GM23338 (cell line): ENCODE data around the gene MACROD1. TPM values are rescaled to one million over a fixed set of nuclear protein-coding genes. Genes with fewer than 3 reads are reported as not detected.

Experiments used
- ATAC-seq: fragments of 200-7000 bp; cut with Tn5 transposase; 3 replicates; pipeline ENCODE4 v1.9.1; 2020
- DNase-seq: peaks from one replicate; pipeline ENCODE4 v3.0.0-alpha.2; 2015; ENCODE audit warnings: low spot score
- H2AFZ ChIP-seq: fragments of 200-600 bp; sonication (generic); 2 replicates; pipeline ENCODE4 v1.8.0; 2016; ENCODE audit warnings: antibody characterized with exemption, mild to moderate bottlenecking, moderate library complexity
- H3F3A ChIP-seq: fragments of 200-600 bp; sonication (generic); replicated peaks from 2 replicates; pipeline ENCODE4 v1.8.0; 2017; ENCODE audit warnings: antibody characterized with exemption, mixed run types, low read depth
- H3K27ac ChIP-seq: fragments of 200-600 bp; sonication (generic); 2 replicates; pipeline ENCODE4 v1.6.1; 2016; ENCODE audit warnings: low read depth
- H3K27me3 ChIP-seq: fragments of 200-600 bp; sonication (generic); 2 replicates; pipeline ENCODE4 v1.8.0; 2016; ENCODE audit warnings: mild to moderate bottlenecking, mixed run types, moderate library complexity; ENCODE audit not compliant: insufficient read depth
- H3K36me3 ChIP-seq: fragments of 200-600 bp; sonication (generic); 2 replicates; pipeline ENCODE4 v1.8.0; 2016; ENCODE audit warnings: mild to moderate bottlenecking; ENCODE audit not compliant: insufficient read depth
- H3K4me1 ChIP-seq: fragments of 200-600 bp; sonication (generic); 2 replicates; pipeline ENCODE4 v1.8.0; 2016; ENCODE audit warnings: mild to moderate bottlenecking, moderate library complexity; ENCODE audit not compliant: insufficient read depth
- H3K4me2 ChIP-seq: fragments of 200-600 bp; sonication (generic); 2 replicates; pipeline ENCODE4 v1.7.1; 2017; ENCODE audit warnings: mixed run types
- H3K4me3 ChIP-seq: fragments of 200-600 bp; sonication (generic); 2 replicates; pipeline ENCODE4 v1.6.1; 2016; ENCODE audit warnings: mixed run types
- H3K79me2 ChIP-seq: fragments of 200-600 bp; sonication (generic); replicated peaks from 2 replicates; pipeline ENCODE4 v1.8.0; 2017; ENCODE audit warnings: mild to moderate bottlenecking; ENCODE audit not compliant: insufficient read depth
- H3K9me2 ChIP-seq: fragments of 200-600 bp; sonication (generic); 2 replicates; pipeline ENCODE4 v1.8.0; 2017; ENCODE audit not compliant: insufficient read depth
- H4K20me1 ChIP-seq: fragments of 200-600 bp; sonication (generic); replicated peaks from 2 replicates; pipeline ENCODE4 v1.8.0; 2017; ENCODE audit warnings: mild to moderate bottlenecking; ENCODE audit not compliant: insufficient read depth
- H3K27ac Mint-ChIP-seq: 2 replicates; pipeline ENCODE4 v1.8.0; 2020; ENCODE audit warnings: inconsistent platforms, mild to moderate bottlenecking, moderate library complexity, mixed read lengths
- H3K27me3 Mint-ChIP-seq: 3 replicates; pipeline ENCODE4 v1.8.0; 2022; ENCODE audit warnings: low read depth, mild to moderate bottlenecking, moderate library complexity, mixed read lengths, inconsistent platforms; ENCODE audit not compliant: insufficient read depth, poor library complexity
- H3K36me3 Mint-ChIP-seq: 3 replicates; pipeline ENCODE4 v1.8.0; 2021; ENCODE audit warnings: low read depth, mild to moderate bottlenecking, inconsistent platforms, moderate library complexity, mixed read lengths
- H3K4me1 Mint-ChIP-seq: 3 replicates; pipeline ENCODE4 v1.8.0; 2020; ENCODE audit warnings: mild to moderate bottlenecking, inconsistent platforms, mixed read lengths
- H3K4me3 Mint-ChIP-seq: 3 replicates; pipeline ENCODE4 v1.8.0; 2021; ENCODE audit warnings: moderate library complexity, mild to moderate bottlenecking, inconsistent platforms, mixed read lengths
- H3K9me3 Mint-ChIP-seq: 3 replicates; pipeline ENCODE4 v1.8.0; 2020; ENCODE audit warnings: moderate library complexity, mild to moderate bottlenecking, inconsistent platforms, mixed read lengths
- CREB1 ChIP-seq: fragments of 250-450 bp; sonication (Bioruptor Pico); IDR thresholded peaks from 2 replicates; pipeline ENCODE4 v1.5.0; 2020; ENCODE audit warnings: low read depth, mild to moderate bottlenecking, moderate library complexity
- ETS1 ChIP-seq: IDR thresholded peaks from 2 replicates; pipeline ENCODE4 v1.6.1; 2016; ENCODE audit warnings: antibody characterized with exemption
- EZH2 ChIP-seq: fragments of 200-600 bp; sonication (generic); IDR thresholded peaks from one replicate; pipeline ENCODE4 v1.8.0; 2017; ENCODE audit warnings: antibody characterized with exemption, mild to moderate bottlenecking, low read depth; ENCODE audit not compliant: unreplicated experiment
- JUNB ChIP-seq: IDR thresholded peaks from one replicate; pipeline ENCODE4 v1.6.1; 2016; ENCODE audit warnings: antibody characterized with exemption; ENCODE audit not compliant: unreplicated experiment
- STAT1 ChIP-seq: IDR thresholded peaks from one replicate; pipeline ENCODE4 v1.6.1; 2016; ENCODE audit warnings: antibody characterized with exemption; ENCODE audit not compliant: unreplicated experiment
- ZNF114 ChIP-seq: fragments of 250-450 bp; sonication (Bioruptor Pico); IDR thresholded peaks from 2 replicates; pipeline ENCODE4 v1.5.0; 2020; ENCODE audit warnings: mild to moderate bottlenecking, moderate library complexity
- ZNF331 ChIP-seq: fragments of 250-450 bp; sonication (Bioruptor Pico); IDR thresholded peaks from 2 replicates; pipeline ENCODE4 v1.5.0; 2020; ENCODE audit warnings: low read depth, mild to moderate bottlenecking, moderate library complexity
- ZNF462 ChIP-seq: fragments of 250-450 bp; sonication (Bioruptor Pico); IDR thresholded peaks from 2 replicates; pipeline ENCODE4 v1.5.0; 2020; ENCODE audit warnings: mild to moderate bottlenecking, moderate library complexity
- polyA plus RNA-seq: library from polyadenylated mRNA; unstranded; fragments of >200 nt; fragmentation: Nextera tagmentation; extraction: Ambion mirVana; gene quantifications from 2 replicates; pipeline ENCODE4 v1.2.1, GENCODE V29; 2016
- total RNA-seq: library from RNA; depleted of rRNA; stranded (reverse); fragments of >200 nt; shearing (Covaris generic); gene quantifications from 2 replicates; pipeline ENCODE4 v1.2.3, GENCODE V29; 2014

The MACROD1 gene
- total and polyA plus RNA-seq, 2 experiments from 2014 or later, result 33.0 to 51.6 TPM

GRCh38 chr11:64011371-64011770, 154.5 kb downstream of the MACROD1 start (continued):
- TF ChIP-seq ZNF462 (CRISPR knock-in tag), result no peak
- no peak for TF ChIP-seq ZNF114 (CRISPR knock-in tag)
- TF ChIP-seq EZH2, result no peak
- no peak for TF ChIP-seq JUNB
- TF ChIP-seq ETS1, result no peak
- no peak for TF ChIP-seq CREB1 (CRISPR knock-in tag)
- TF ChIP-seq STAT1, result no peak

GRCh38 chr11:64010783-64011182, 155.1 kb downstream of the MACROD1 start:
- Mint-ChIP-seq H3K4me1 (peaks cover 22% of the 10 kb centered on the region), H3K4me3 (no peak overlapping the region), H3K9me3 (peaks cover 4% of the 10 kb centered on the region; the same call in 2 of the 3 replicates), H3K27ac (no peak overlapping the region), H3K36me3 (no peaks in the 10 kb centered on the region), H3K27me3 (peaks cover 70% of the 10 kb centered on the region)
- Histone ChIP-seq H2AFZ (no peak overlapping the region), H3K4me1 (peaks cover 12% of the 10 kb centered on the region), H3F3A (0 out of 2 replicates have a peak, but pooled peaks cover 12% of the 10 kb centered on the region), H3K27me3 (peaks cover 94% of the 10 kb centered on the region), H3K36me3 (no peaks in the 10 kb centered on the region), H3K4me3 (no peak overlapping the region), H3K9me2 (no peaks in the 10 kb centered on the region), H4K20me1 (no peaks in the 10 kb centered on the region), H3K79me2 (no peaks in the 10 kb centered on the region), H3K27ac (no peak overlapping the region), H3K4me2 (no peak overlapping the region)
- DNase-seq (no peak), ATAC-seq (no peak)
- TF ChIP-seq ZNF331 (CRISPR knock-in tag), result no peak
- TF ChIP-seq ETS1, result no peak
- TF ChIP-seq ZNF462 (CRISPR knock-in tag), result no peak
